Activated naive CD4-positive, alpha-beta T cell treated with anti-CD3 and anti-CD28 coated beads, Interleukin-2, amount 50 U/mL, for 72 hours (primary cell): ENCODE measurements around the gene CPNE2. TPM values are rescaled to one million over a fixed set of nuclear protein-coding genes. Genes with fewer than 3 reads are reported as not detected.
"Not testable (repeated sequence)": the region's sequence is repeated elsewhere in the genome, so short reads cannot be mapped to it uniquely, and the experiment has no call there.

Source experiments
- ATAC-seq, 2 donors: fragments of 150-1000 bp; cut with Tn5 transposase; 2 replicates each; pipeline ENCODE4 v1.10.0; 2021; ENCODE audit warnings: mild to moderate bottlenecking in 2 of 2, moderate library complexity in 2 of 2
- DNase-seq, 2 donors: peaks; one replicate each; pipeline ENCODE4 v3.0.0; 2021 to 2022; ENCODE audit warnings: low spot score in 2 of 2
- H3K27ac Mint-ChIP-seq, 2 donors: one replicate each; pipeline ENCODE4 v1.8.0; 2022; ENCODE audit warnings: mild to moderate bottlenecking in 2 of 2, mixed read lengths in 2 of 2
- H3K36me3 Mint-ChIP-seq, 2 donors: one replicate each; pipeline ENCODE4 v1.8.0; 2022; ENCODE audit warnings: mixed read lengths in 2 of 2
- H3K9me3 Mint-ChIP-seq, 2 donors: one replicate each; pipeline ENCODE4 v1.8.0; 2022; ENCODE audit warnings: mixed read lengths in 2 of 2
- total RNA-seq, 2 donors: library from RNA; stranded (reverse); gene quantifications; one replicate each; pipeline ENCODE4 v1.2.3, GENCODE V29; 2022

The CPNE2 gene
- total RNA-seq, 2 donors from 2014 or later, result 5.1 to 11.5 TPM

GRCh38 chr16:57185945-57186871 is 93.8 kb downstream of the CPNE2 start, which contains the start of the genes PSME3IP1 and RSPRY1:
TSS of gene PSME3IP1 (minus strand) at chr16:57186039. CDS start at chr16:57173854, 12,185 bp downstream.
TSS of gene RSPRY1 (plus strand) at chr16:57186329. CDS start at chr16:57204659, 18,330 bp downstream.
- peak; percentile 99 to 100 for DNase-seq
- peak; percentile 94 to 96 for ATAC-seq
- no peaks in the 10 kb centered on the region for H3K9me3 Mint-ChIP-seq
- peaks cover 24 to 27% of the 10 kb centered on the region in 2 donors for H3K36me3 Mint-ChIP-seq
- H3K27ac Mint-ChIP-seq, result peak within 1 kb of the TSS; percentile 97 to 99

DNA sequence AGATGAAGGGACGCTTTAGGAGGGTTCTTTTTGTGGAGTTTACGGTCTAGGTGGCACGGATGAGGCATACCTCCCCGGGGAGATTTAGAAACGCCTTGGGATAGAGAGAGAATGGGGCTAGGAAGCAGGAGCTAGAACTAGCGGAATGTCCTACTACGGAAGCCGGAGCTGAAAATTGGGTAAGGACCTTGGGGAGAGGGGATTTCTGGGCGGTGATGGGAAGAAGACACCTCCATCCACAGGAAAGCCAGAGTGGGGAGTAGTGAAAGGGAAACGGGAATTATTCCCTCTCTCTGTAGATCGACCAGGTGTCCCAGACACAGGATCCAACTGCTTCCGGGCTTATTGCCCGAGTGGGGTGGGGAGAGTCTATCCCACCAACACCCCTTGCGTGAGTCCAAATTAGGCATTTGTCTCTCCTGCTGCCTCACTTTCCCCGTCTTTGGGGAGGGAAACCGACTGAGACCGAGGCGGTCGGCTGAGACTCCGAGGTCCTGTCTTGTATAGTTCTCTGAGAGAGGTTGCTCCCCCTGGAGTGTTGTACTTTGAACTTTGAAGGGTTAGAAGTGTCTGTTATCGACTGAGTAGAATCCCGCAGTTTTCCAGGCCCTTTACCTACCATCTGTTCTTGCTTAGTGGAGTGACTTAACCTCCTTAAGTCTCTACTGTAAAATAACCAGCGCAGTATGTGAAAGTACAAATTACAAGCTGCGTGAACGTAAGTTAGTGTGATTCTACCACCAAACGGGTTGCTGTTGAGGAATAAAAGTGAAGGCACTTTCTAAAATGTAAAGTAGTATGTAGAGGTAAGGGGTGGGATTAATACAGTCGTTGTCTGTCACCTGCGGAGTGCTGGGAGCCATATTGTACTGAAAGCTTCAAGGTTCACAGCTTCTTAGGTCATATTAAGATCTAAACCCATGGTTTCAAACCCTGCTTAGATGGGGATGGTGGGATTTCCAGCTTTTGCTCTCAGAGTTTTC is 94.8 kb downstream of the CPNE2 start:
- H3K9me3 Mint-ChIP-seq, result no peaks in the 10 kb centered on the region
- ATAC-seq (no peak), DNase-seq (peak; percentile 26 to 54)
- peak overlapping the region; percentile 97 to 99 for H3K27ac Mint-ChIP-seq
- H3K36me3 Mint-ChIP-seq, result peaks cover 24 to 27% of the 10 kb centered on the region in 2 donors

DNA sequence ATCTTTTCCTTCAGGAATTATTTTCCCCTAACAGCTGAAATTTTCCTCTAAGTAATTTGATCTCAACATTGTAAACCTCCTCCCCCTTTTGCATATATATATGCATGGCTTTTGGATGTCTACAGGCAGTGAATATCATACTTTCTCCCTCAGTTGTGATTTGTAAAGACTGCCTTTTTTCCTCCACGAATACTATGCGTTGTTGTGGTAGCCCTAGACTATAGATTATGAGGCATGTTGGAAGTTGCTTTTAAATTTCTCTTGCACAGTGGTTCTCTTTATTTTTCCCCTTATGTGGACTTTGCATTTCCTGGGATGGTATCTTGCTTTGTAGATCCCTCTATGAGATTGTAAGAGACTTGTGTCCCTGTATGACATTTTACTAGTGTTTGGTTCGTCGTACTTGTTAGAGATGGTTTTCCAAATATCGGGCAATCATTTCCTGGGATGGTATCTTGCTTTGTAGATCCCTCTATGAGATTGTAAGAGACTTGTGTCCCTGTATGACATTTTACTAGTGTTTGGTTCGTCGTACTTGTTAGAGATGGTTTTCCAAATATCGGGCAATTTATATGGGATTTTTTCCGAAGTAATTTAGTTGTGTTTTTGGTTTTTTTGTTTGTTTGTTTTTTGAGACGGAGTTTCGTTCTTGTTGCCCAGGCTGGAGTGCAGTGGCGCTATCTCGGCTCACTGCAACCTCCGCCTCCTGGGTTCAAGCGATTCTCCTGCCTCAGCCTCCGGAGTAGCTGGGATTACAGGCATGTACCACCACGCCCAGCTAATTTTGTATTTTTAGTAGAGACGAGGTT is 95.7 kb downstream of the CPNE2 start:
- Mint-ChIP-seq H3K36me3 (peaks cover 24 to 27% of the 10 kb centered on the region in 2 donors), H3K27ac (peak overlapping the region in 1 of 2 donors; percentile 97)
- not testable (repeated sequence) for ATAC-seq, DNase-seq, H3K9me3 Mint-ChIP-seq

GRCh38 chr16:57188711-57189002 is 96.3 kb downstream of the CPNE2 start:
- Mint-ChIP-seq H3K36me3 (peaks cover 24 to 27% of the 10 kb centered on the region in 2 donors), H3K27ac (no peak overlapping the region), H3K9me3 (no peaks in the 10 kb centered on the region)
- no peak for DNase-seq
- no peak for ATAC-seq

DNA sequence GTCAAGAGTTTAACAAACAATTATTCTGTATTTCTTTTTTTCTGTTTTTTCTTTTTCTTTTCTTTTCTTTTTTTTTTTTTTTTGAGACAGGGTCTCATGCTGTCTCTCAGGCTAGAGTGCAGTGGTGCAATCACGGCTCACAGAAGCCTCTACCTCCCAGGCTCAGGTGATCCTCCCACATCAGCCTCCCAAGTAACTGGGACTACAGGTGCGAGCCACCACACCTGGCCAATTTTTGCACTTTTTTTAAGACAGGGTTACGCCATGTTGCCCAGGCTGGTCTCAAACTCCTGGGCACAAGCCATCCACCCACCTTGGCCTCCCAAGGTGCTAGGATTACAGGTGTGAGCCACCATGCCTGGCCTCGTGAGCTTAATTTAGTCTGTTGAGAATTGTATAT is 97.1 kb downstream of the CPNE2 start:
- H3K36me3 Mint-ChIP-seq, result peaks cover 24 to 26% of the 10 kb centered on the region in 2 donors
- not testable (repeated sequence) for H3K27ac Mint-ChIP-seq, DNase-seq, ATAC-seq, H3K9me3 Mint-ChIP-seq

- Mint-ChIP-seq H3K27ac (no peak overlapping the region), H3K9me3 (no peaks in the 10 kb centered on the region)
- no peak for ATAC-seq
Observed at GRCh38 chr16:57190136-57190535, 97.8 kb downstream of the CPNE2 start.

DNA sequence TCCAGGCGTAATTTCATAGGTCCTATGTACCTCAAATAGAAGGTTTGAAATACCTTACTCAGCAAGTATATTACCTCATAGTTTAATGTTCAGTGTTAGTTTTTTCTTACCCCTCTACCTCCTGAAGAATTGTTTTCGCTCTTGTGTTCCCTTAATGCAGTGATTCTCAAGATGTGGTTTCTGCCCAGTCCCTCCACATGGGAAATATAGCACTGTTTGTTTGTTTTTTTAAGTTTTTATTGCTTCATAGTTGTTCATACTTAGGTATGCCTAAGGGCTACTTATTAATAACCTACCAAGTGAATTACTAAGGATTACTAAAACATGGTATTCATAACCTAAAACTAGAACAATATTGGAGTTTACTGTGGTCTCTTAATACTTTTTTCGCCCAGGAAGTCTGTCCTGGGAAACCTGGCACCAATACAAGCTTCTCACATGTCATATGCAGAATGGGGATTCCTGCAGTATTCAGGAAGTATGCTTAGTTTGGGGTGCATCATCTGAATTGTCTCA is 98.7 kb downstream of the CPNE2 start:
- Mint-ChIP-seq H3K9me3 (no peaks in the 10 kb centered on the region), H3K36me3 (peaks cover 10 to 12% of the 10 kb centered on the region in 2 donors), H3K27ac (no peak overlapping the region)
- DNase-seq (no peak), ATAC-seq (no peak)

More at GRCh38 chr16:57190136-57190535, 97.8 kb downstream of the CPNE2 start:
- H3K36me3 Mint-ChIP-seq, result peaks cover 20 to 22% of the 10 kb centered on the region in 2 donors
- DNase-seq, result no peak

GRCh38 chr16:57192146-57192545 is 99.8 kb downstream of the CPNE2 start:
- DNase-seq, result no peak
- H3K27ac Mint-ChIP-seq, result no peak overlapping the region
- H3K36me3 Mint-ChIP-seq, result peaks cover 0 to 2% of the 10 kb centered on the region in 2 donors
- no peak for ATAC-seq
- H3K9me3 Mint-ChIP-seq, result no peaks in the 10 kb centered on the region

DNA sequence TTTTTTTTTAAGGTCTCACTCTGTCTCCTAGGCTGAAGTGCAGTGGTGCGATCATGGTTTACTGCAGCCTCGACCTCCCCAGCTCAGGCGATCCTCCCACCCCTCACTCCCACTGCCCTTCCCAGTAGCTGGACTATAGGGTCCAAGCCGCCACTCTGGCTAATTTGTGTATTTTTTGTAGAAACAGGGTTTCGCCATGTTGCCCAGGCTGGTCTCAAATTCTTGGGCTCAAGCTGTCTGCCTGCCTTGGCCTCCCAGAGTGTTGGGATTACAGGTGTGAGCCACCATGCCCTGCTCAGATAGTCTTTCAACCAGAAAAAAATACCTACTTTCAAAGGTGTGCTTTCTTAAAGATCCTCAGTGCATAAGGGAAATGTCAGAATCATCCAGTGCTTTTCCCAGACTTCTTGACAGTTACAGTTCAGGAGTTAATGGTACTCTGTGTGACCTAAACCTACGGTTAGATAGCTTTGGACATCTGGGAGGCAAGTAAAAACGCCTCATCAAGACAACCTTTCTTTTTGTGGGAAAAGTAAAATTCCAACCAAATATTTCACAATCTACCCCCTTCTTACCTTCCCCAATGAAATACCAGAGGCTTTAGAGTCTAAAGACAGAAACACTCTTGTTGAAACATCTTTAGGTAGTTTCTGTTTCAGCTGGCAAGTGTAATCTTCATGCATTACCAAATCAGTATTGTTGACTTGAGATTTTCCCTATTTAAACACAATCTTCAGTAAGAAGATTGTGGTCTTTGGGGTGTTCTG is 100.5 kb downstream of the CPNE2 start:
- no peaks in the 10 kb centered on the region for H3K36me3 Mint-ChIP-seq
- H3K9me3 Mint-ChIP-seq, result no peaks in the 10 kb centered on the region
- no peak overlapping the region for H3K27ac Mint-ChIP-seq

DNA sequence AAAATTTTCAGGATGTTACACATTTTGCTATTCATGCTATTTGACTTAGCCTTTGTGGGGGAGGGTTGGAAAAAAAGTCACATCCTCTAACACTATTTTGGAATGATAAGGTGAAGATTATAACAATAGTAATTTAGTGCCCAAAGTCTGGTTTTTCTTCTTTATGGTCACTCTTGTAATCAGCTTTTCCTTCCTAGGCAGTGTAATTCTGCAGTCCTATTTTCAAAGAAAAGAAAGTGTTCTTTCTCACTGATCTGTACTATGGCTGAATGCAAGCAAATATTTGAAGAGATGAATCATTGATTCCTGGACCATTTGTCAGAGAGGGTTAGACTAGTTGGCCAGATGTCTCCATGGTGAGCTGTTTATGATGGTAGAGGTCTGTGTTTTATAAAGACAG is 102.1 kb downstream of the CPNE2 start:
- DNase-seq, result no peak
- Mint-ChIP-seq H3K27ac (no peak overlapping the region), H3K36me3 (no peaks in the 10 kb centered on the region), H3K9me3 (no peaks in the 10 kb centered on the region)
- peak; percentile 39 to 40 for ATAC-seq

More for the DNA sequence above, 100.5 kb downstream of the CPNE2 start:
- no peak for ATAC-seq
- DNase-seq, result no peak

DNA sequence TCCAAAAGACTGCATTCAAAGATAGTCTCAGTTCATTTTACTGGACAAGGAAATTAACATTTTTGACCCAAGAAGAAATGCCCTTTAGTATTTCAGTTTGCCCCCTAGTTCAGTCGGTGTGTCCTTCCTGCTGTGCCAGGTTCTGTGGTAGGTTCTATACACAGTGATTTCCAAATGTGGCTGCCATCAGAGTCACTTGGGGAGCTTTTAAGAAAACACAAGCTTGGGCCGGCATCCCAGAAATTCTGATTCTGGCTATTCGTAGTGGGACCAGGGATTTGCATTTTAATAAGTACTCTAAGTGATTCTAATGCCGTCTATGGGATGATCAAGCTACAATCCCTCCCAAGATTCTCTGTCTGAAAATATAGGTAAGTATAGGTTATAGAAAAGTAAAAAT is 103.9 kb downstream of the CPNE2 start:
- no peaks in the 10 kb centered on the region for H3K9me3 Mint-ChIP-seq
- DNase-seq (no peak), ATAC-seq (no peak)
- no peaks in the 10 kb centered on the region for H3K36me3 Mint-ChIP-seq
- peak overlapping the region in 1 of 2 donors; percentile 65 for H3K27ac Mint-ChIP-seq

GRCh38 chr16:57196753-57197152 is 104.4 kb downstream of the CPNE2 start:
- H3K36me3 Mint-ChIP-seq, result no peaks in the 10 kb centered on the region
- ATAC-seq, result no peak

More at GRCh38 chr16:57196753-57197152, 104.4 kb downstream of the CPNE2 start:
- no peak for DNase-seq
- no peaks in the 10 kb centered on the region for H3K9me3 Mint-ChIP-seq
- no peak overlapping the region for H3K27ac Mint-ChIP-seq
